Measurements from ENCODE around the gene ANK2. TPM values are rescaled to one million over a fixed set of nuclear protein-coding genes. Genes with fewer than 3 reads are reported as not detected.

ANK2 gene
- polyA plus RNA-seq, 3 donors: 1.2 to 29.7 (median 26.1) TPM

- 89 to 95% (median 92%) methylated on average over 5 of the region's 5 CpGs for WGBS, 3 donors
- no peak overlapping the region for H3K27ac ChIP-seq (ENCODE audit: low read depth, low read length)
These were observed 28.6 kb downstream of the ANK2 start for GRCh38 chr4:113078066-113078465.

DNA sequence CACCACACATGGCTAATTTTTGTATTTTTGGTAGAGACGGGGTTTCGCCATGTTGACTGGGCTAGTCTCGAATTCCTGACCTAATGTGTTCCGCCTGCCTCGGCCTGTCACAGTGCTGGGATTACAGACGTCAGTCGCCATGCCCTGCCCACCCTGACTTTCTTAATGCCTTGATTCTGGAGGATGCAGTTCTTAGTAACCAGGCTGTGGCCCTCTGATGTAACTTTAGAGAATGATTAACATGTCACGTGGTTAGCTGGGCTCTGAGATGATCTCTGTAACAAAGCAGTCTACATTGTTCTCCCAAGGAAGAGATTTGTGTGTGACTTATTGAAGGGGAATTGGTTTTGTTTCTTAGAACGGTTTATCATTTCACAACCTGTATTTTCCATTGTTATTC is 30.6 kb downstream of the ANK2 start:
- H3K27ac ChIP-seq (ENCODE audit: low read depth, low read length): no peak overlapping the region
- 86 to 92% (median 90%) methylated on average over 9 of the region's 9 CpGs for WGBS, 3 donors

DNA sequence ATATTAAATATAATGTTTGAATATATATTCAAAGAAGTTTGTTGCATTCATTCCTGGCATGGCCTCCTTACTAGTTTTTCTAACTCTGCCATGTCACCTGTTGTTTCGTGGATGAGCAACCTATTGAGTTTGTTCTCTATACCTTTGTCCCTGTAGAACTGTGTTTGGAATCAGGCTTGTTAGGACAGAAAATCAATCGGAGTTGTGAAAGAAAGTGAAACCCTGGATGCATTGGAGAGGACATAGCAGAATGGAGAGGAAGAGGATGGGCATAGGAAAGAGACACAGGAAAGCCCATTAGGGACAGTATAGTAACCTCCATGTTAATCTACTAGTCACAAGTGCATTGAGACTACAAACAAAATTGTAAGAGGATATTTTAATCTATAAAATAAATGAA is 31.2 kb downstream of the ANK2 start:
- WGBS, 3 donors: 42 to 66% (median 46%) methylated on average over 2 of the region's 2 CpGs
- no peak overlapping the region for H3K27ac ChIP-seq (ENCODE audit: low read depth, low read length)

DNA sequence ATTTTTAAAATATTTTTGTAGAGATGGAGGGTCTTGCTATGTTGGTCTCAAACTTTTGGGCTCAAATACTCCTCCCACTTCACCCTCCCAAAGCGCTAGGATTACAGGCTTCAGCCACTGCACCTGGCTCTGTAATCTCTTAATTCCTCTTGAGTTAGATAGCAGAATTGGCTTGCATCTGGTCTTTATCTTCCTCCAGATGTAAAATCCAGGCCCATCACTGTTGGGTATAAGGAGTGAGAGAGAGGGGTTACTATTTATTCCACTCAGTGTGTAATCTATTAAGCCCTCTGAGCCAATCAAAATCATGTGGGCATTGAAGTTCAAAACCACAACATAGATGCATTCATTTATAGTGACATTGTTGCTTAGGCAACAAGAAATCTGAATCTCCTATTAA is 33.9 kb downstream of the ANK2 start:
- WGBS, 3 donors: 96 to 100% (median 96%) methylated on average over 1 of the region's 1 CpG

DNA sequence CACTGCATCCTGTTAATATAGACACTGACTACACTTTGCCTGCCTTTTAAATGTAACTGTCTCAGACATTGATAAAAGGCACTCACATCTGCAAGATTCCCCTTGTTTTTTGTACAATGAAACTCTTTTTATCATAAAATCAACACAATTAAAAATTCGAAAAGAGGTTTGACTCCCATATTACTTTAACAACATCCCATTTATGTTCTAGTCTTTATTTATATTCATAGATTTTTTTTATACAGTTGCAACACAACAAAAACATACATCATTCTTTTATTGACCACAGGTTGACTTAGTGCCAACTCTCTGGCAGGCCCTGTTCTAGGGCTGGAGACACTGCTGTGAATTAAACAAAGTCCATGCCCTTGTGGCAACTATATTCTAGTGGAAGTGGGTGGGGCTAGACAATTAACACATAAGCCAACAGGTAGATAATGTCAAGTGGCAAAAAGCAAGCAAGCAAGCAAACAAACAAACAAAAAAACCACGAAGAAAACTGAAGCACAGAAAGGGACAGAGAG is 36.8 kb downstream of the ANK2 start:
- no peak overlapping the region for H3K27ac ChIP-seq (ENCODE audit: low read depth, low read length)
- WGBS, 3 donors: 46 to 65% (median 61%) methylated on average over 2 of the region's 2 CpGs

More for the DNA sequence above, 33.9 kb downstream of the ANK2 start:
- H3K27ac ChIP-seq (ENCODE audit: low read depth, low read length): no peak overlapping the region

DNA sequence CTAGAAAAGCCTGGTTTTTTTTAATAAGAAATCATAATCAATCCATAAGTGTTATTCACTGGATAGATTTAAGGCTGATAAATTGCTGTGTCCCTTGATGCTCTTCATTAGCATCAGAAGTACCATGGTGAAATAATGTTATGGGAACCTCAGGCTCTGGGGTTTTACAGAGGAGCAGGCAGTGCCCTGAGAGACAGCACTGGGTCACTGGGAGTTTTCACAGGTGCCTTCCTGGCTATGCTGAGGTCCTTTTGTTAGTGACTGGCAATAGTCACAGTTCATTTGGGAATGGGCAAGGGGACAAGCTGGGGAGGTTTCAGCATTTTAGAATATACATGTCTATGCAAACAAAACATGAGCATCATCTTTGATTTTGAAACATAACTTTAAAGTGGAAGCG is 38.6 kb downstream of the ANK2 start:
- WGBS, 3 donors: 93 to 100% (median 97%) methylated on average over 1 of the region's 1 CpG
- H3K27ac ChIP-seq (ENCODE audit: low read depth, low read length): no peak overlapping the region

DNA sequence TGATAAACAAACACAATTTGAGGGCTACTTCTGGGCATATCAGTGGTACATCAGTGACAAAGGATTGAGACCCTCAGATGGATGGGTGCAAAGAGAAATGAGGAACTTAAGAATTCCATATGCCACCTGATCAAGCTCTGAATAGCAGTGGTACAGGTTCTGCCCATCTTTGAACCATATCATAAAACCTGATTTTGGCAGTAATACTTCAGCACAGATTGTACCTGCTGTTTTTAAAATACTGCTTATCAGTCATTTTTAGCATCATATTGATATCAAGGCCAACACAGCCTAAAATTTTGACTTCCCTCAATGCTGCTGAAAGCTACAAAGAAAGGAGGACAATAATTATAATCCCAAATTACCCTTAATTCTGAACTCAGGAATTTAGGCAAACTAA is 41.5 kb downstream of the ANK2 start:
- H3K27ac ChIP-seq (ENCODE audit: low read depth, low read length): no peak overlapping the region

GRCh38 chr4:113094331-113094730 is 44.9 kb downstream of the ANK2 start:
- WGBS, 3 donors: 60 to 74% (median 69%) methylated on average over 5 of the region's 5 CpGs
- no peak overlapping the region for H3K27ac ChIP-seq (ENCODE audit: low read depth, low read length)

DNA sequence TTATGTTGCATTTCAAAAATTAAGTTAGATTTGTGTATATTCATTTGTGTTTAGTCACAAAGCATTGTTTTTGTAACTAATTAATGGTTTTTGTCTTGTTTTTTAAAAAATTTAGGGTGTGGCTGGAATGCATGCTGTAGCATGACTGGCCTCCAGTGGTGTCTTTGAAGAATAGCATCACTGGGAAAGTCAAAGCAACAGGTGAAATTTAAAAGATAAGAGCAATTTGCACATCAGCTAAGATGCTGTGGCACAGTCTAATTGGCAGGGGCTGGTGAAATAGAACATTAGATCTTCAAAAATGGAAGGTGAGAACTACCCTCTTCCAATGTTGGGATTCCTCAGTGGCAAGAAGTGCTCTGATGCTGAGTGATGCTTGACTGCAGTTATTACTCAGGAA is 45.3 kb downstream of the ANK2 start:
- no peak overlapping the region for H3K27ac ChIP-seq (ENCODE audit: low read depth, low read length)

- H3K27ac ChIP-seq (ENCODE audit: low read depth, low read length): no peak overlapping the region
- WGBS, 3 donors: 89 to 94% (median 91%) methylated on average over 1 of the region's 1 CpG
These were observed 52.2 kb downstream of the ANK2 start for GRCh38 chr4:113101669-113102068.

- WGBS, 3 donors: 58 to 78% (median 69%) methylated on average over 1 of the region's 1 CpG
- H3K27ac ChIP-seq (ENCODE audit: low read depth, low read length): no peak overlapping the region
These were observed 54.1 kb downstream of the ANK2 start for GRCh38 chr4:113103556-113103955.

DNA sequence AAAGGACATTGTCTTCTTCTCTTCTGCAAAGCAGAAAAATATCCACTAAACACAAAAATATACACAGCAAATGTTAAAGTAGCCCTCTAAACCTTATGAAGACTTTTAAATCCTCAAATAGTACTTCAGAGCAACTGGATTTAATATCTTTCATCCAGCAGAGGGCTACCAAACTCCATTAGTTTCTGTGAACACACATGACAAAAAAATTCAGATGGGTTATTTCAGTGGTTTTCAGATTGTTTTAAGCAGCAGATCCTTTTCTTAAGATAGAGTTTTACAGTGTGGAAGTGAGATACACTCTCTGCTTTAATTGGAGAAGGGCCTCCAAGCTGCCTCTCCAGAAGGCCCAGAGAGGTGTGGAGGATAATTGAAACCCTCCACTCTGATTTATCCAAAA is 56.7 kb downstream of the ANK2 start:
- no peak overlapping the region for H3K27ac ChIP-seq (ENCODE audit: low read depth, low read length)

DNA sequence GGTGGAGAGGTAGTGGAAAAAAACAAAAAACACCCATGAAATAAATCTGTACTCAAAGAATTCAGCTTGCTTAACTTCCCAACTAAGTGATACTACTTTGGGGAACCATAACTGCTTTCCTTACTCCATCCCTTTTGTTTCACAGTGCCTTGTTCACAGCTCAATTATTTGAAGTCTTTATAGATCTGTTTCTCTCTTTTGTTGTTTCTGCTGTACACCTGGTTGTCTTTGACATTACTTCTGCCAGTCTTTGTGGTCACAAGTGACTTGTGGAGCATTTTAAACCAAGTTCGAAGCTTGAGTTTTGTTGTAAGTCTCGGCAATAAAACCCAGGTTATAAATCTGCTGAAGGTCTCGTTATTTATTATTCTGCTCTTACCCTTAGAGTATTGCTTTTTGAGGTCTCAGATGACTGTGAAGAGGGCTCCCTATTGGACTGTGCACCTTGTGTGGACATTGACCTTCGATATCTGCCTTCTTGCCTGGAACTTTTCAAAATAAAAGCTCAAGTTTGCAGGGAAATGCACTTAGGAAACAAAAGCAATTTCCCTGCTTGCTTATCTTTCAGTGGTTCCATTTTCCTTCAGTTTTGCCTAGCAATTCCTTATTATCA is 59.8 kb downstream of the ANK2 start:
- no peak overlapping the region for H3K27ac ChIP-seq (ENCODE audit: low read depth, low read length)
- 34 to 65% (median 53%) methylated on average over 4 of the region's 4 CpGs for WGBS, 3 donors

- 57 to 63% (median 58%) methylated on average over 2 of the region's 2 CpGs for WGBS, 3 donors
These were observed 63.0 kb downstream of the ANK2 start for GRCh38 chr4:113112338-113112978.

DNA sequence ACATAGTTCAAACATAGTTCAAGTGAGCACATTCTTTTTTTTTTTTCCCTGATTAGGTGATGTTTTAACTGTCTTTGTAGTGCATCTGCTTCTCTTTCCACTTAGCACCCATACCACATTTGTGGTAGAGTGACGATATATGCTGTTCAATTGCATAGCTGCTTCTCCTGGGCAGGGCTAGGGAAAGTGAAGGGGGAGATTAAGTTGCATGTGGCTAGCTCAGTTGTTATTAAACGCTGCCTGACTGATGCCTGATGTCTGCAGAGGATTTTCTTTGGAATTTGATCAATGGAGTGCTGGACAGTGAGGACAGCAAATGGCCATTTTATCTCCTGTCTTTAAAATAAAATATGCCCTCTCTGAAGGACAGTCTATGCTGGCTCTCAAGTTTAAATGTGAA is 63.7 kb downstream of the ANK2 start:
- no peak overlapping the region for H3K27ac ChIP-seq (ENCODE audit: low read depth, low read length)
- 73 to 79% (median 74%) methylated on average over 2 of the region's 2 CpGs for WGBS, 3 donors

More at GRCh38 chr4:113112338-113112978, 63.0 kb downstream of the ANK2 start:
- no peak overlapping the region for H3K27ac ChIP-seq (ENCODE audit: low read depth, low read length)

DNA sequence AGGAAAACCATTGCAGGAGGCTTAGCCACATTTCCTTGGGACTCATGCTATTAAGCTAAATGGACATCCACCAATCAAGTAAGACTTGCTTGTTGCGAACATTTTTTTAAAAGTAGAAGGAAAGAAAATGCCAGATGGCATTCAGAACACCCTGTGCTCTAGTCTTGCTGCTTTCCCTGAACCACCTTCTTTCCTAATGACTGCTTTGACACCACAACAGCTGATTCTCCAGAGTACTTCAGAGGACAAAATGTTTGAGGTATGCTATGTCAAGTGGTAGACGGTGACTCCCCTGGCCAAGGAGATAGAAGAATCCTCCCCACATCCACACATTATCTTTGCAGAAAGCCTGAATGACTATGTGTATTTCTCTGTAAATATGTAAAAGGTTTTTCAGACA is 65.4 kb downstream of the ANK2 start:
- H3K27ac ChIP-seq (ENCODE audit: low read depth, low read length): no peak overlapping the region
- WGBS, 3 donors: 87 to 95% (median 92%) methylated on average over 2 of the region's 2 CpGs

- 39 to 69% (median 53%) methylated on average over 17 of the region's 17 CpGs for WGBS, 3 donors
- no peak overlapping the region for H3K27ac ChIP-seq (ENCODE audit: low read depth, low read length)
These were observed 67.2 kb downstream of the ANK2 start for GRCh38 chr4:113116414-113117357.

DNA sequence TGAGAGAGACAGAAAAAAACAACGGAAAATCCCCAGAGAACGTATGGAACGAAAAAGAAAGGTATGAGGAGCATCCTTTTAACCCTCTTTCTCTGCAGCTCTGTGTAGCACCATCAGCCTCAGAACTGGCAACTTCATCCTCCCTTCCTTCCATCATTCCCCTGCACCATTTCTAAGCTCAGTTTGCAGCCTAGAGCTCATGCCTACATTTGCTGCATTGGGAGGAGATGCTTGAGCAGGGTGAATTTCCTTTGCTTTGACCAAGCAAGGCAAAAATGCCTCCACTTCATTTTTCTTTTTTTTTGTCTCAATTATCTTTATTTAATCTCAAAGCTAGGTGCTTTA is 67.9 kb downstream of the ANK2 start:
- WGBS, 3 donors: 82 to 86% (median 85%) methylated on average over 3 of the region's 3 CpGs

DNA sequence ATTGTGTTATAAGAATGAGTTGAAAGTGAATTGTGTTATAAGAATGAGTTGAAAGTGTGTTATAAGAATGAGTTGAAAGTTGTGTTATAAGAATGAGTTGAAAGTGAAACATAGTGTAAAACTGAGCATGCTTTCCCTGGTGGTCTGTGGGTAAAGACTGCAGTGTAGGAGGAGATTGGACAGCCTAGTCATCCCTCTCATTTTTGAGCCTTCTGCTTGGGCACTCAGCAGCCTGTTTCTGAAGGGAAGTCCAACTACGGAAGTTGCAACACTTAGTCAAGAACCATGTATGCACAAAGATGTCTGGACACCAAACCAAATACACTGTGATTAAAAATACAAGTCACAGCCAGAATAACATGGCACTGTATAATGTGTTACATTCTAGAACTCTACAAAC is 72.6 kb downstream of the ANK2 start:
- WGBS, 3 donors: 79 to 86% (median 84%) methylated on average over 1 of the region's 1 CpG
- H3K27ac ChIP-seq (ENCODE audit: low read depth, low read length): no peak overlapping the region

More for the DNA sequence above, 67.9 kb downstream of the ANK2 start:
- H3K27ac ChIP-seq (ENCODE audit: low read depth, low read length): no peak overlapping the region

Measured in adipose tissue (tissue), 3 donors.